ENCODE data around the gene AFMID. TPM values are rescaled to one million over a fixed set of nuclear protein-coding genes. Genes with fewer than 3 reads are reported as not detected.
A peak's percentile ranks its signal among the peaks of the same experiment; 100 is the strongest.

AFMID gene
- total and polyA plus RNA-seq, 7 donors: 7.4 to 20.8 (median 9.3) TPM

- H3K27me3 ChIP-seq (ENCODE audit: insufficient read depth in 3 of 3, low read length in 2 of 3): no peaks in the 10 kb centered on the region
- H3K4me3 ChIP-seq: peak overlapping the region; percentile 49
- H3K9me3 ChIP-seq: no peaks in the 10 kb centered on the region
- peak overlapping the region; percentile 98 for H3K27ac ChIP-seq
- peaks cover 0 to 22% of the 10 kb centered on the region in 2 donors for H3K36me3 ChIP-seq (ENCODE audit: insufficient read depth in 1 of 2, low read depth in 1 of 2)
- no peak for TF ChIP-seq CTCF (IDR thresholded peaks at IDR 0.05)
- H3K4me1 ChIP-seq: peaks cover 72% of the 10 kb centered on the region
- 18 to 35% (median 27%) methylated on average over 19 of the region's 19 CpGs for WGBS, 3 donors
- ATAC-seq: peak; percentile 10 to 47 (median 22)
- intact Hi-C loops (cut with DNase I): no loop called here
- DNase-seq: peak; percentile 50 to 74
These were observed 14.7 kb upstream of the AFMID start for GRCh38 chr17:78172249-78173051.

- WGBS, 3 donors: 34 to 42% (median 35%) methylated on average over 11 of the region's 11 CpGs
- intact Hi-C loops (cut with DNase I): no loop called here
- ATAC-seq (peak in 3 of 4 donors; percentile 2 to 17 (median 8)), DNase-seq (peak in 1 of 2 donors; percentile 22)
- H3K27ac ChIP-seq: peak overlapping the region; percentile 98
- H3K4me1 ChIP-seq: peaks cover 72% of the 10 kb centered on the region
- peaks cover 0 to 22% of the 10 kb centered on the region in 2 donors for H3K36me3 ChIP-seq (ENCODE audit: insufficient read depth in 1 of 2, low read depth in 1 of 2)
- H3K4me3 ChIP-seq: peak overlapping the region; percentile 49
- no peaks in the 10 kb centered on the region for H3K9me3 ChIP-seq
- H3K27me3 ChIP-seq (ENCODE audit: insufficient read depth in 3 of 3, low read length in 2 of 3): no peaks in the 10 kb centered on the region
- TF ChIP-seq CTCF (IDR thresholded peaks at IDR 0.05): no peak
These were observed 14.0 kb upstream of the AFMID start for GRCh38 chr17:78173097-78173715.

- Histone ChIP-seq H3K27me3 (ENCODE audit: insufficient read depth in 3 of 3, low read length in 2 of 3) (no peaks in the 10 kb centered on the region), H3K36me3 (ENCODE audit: insufficient read depth in 1 of 2, low read depth in 1 of 2) (peaks cover 0 to 22% of the 10 kb centered on the region in 2 donors), H3K4me3 (peak overlapping the region; percentile 49), H3K27ac (peak overlapping the region; percentile 98), H3K9me3 (no peaks in the 10 kb centered on the region), H3K4me1 (peaks cover 72% of the 10 kb centered on the region)
- intact Hi-C loops (cut with DNase I): loop anchor here in 1 of 2 donors (2.0 kb wide), 1 partner anchor 62 kb away; no protein-coding TSS in a partner anchor
- peak; percentile 65 for TF ChIP-seq CTCF (IDR thresholded peaks at IDR 0.05)
- 10 to 15% (median 12%) methylated on average over 11 to 15 of the region's 15 CpGs for WGBS, 3 donors
- DNase-seq: peak; percentile 89 to 93
- peak; percentile 76 to 84 (median 82) for ATAC-seq
These were observed 12.8 kb upstream of the AFMID start for GRCh38 chr17:78174346-78174869.

- Histone ChIP-seq H3K36me3 (ENCODE audit: insufficient read depth in 1 of 2, low read depth in 1 of 2) (peaks cover 0 to 22% of the 10 kb centered on the region in 2 donors), H3K4me3 (peak overlapping the region; percentile 49), H3K9me3 (no peaks in the 10 kb centered on the region), H3K27me3 (ENCODE audit: insufficient read depth in 3 of 3, low read length in 2 of 3) (no peaks in the 10 kb centered on the region), H3K4me1 (peaks cover 69% of the 10 kb centered on the region), H3K27ac (peak overlapping the region; percentile 98)
- intact Hi-C loops (cut with DNase I): loop anchor here in 1 of 2 donors (2.0 kb wide), 1 partner anchor 62 kb away; no protein-coding TSS in a partner anchor
- peak; percentile 56 to 77 for DNase-seq
- no peak for TF ChIP-seq CTCF (IDR thresholded peaks at IDR 0.05)
- peak; percentile 47 to 58 (median 56) for ATAC-seq
- WGBS, 3 donors: 27 to 37% (median 31%) methylated on average over 28 of the region's 28 CpGs
These were observed 12.1 kb upstream of the AFMID start for GRCh38 chr17:78174870-78175642.

All from psoas muscle (tissue), 8 donors.